Erythroblast (primary cell): ENCODE measurements around the gene ASB15.

ENCODE experiments used
- DNase-seq, 2 experiments: peaks; one replicate each; lab custom pipeline; 2025; lab: John Stamatoyannopoulos, UW
- GATA1 ChIP-seq: IDR thresholded peaks from 2 replicates; pipeline ENCODE4 v1.6.1; 2011; ENCODE audit warnings: low read depth, mild to moderate bottlenecking, control low read depth, low read length, moderate library complexity
- POLR2A ChIP-seq: IDR thresholded peaks from 2 replicates; pipeline ENCODE4 v1.6.1; 2011; ENCODE audit warnings: mild to moderate bottlenecking, low read length

ASB15 gene

GRCh38 chr7:123573341-123573740 lies 28.3 kb upstream of the ASB15 start:
- no peak for TF ChIP-seq POLR2A
- no peak for TF ChIP-seq GATA1
- no peak for DNase-seq

GRCh38 chr7:123573896-123574467 lies 27.6 kb upstream of the ASB15 start:
- DNase-seq, result no peak
- TF ChIP-seq POLR2A (no peak), GATA1 (no peak)

- no peak for DNase-seq
- no peak for TF ChIP-seq GATA1
- TF ChIP-seq POLR2A, result no peak
Measured at GRCh38 chr7:123579416-123579815, 22.2 kb upstream of the ASB15 start.

GRCh38 chr7:123580406-123581161 lies 21.0 kb upstream of the ASB15 start:
- peak in 1 of 2 experiments; percentile 12 for DNase-seq

GRCh38 chr7:123581162-123581459 lies 20.5 kb upstream of the ASB15 start:
- TF ChIP-seq POLR2A, result no peak
- no peak for TF ChIP-seq GATA1
- DNase-seq, result no peak

More at GRCh38 chr7:123580406-123581161, 21.0 kb upstream of the ASB15 start:
- no peak for TF ChIP-seq POLR2A
- TF ChIP-seq GATA1, result no peak

- no peak for TF ChIP-seq POLR2A
- DNase-seq, result no peak
Measured at GRCh38 chr7:123583821-123584220, 17.8 kb upstream of the ASB15 start.

GRCh38 chr7:123588376-123588775 lies 13.2 kb upstream of the ASB15 start:
- TF ChIP-seq GATA1 (no peak), POLR2A (no peak)
- DNase-seq, result no peak

GRCh38 chr7:123594813-123595241 lies 6.8 kb upstream of the ASB15 start:
- TF ChIP-seq GATA1, result no peak
- TF ChIP-seq POLR2A, result no peak
- no peak for DNase-seq

GRCh38 chr7:123598657-123599056 lies 3.0 kb upstream of the ASB15 start:
- TF ChIP-seq POLR2A, result no peak
- no peak for TF ChIP-seq GATA1
- no peak for DNase-seq

- TF ChIP-seq POLR2A (no peak), GATA1 (no peak)
Measured at GRCh38 chr7:123599766-123600165, 1.9 kb upstream of the ASB15 start.

GRCh38 chr7:123600876-123601275 lies 745 bp upstream of the ASB15 start:
- no peak for DNase-seq
- TF ChIP-seq GATA1, result no peak
- no peak for TF ChIP-seq POLR2A

More at GRCh38 chr7:123599766-123600165, 1.9 kb upstream of the ASB15 start:
- no peak for DNase-seq

- DNase-seq, result no peak
- no peak for TF ChIP-seq GATA1
- no peak for TF ChIP-seq POLR2A
Measured at GRCh38 chr7:123602648-123603047, 1.0 kb downstream of the ASB15 start.

GRCh38 chr7:123604739-123605138 lies 3.1 kb downstream of the ASB15 start:
- TF ChIP-seq POLR2A, result no peak
- no peak for DNase-seq

GRCh38 chr7:123607423-123607975 lies 5.9 kb downstream of the ASB15 start:
- DNase-seq, result no peak

More at GRCh38 chr7:123607423-123607975, 5.9 kb downstream of the ASB15 start:
- TF ChIP-seq POLR2A (no peak), GATA1 (no peak)
